Fibroblast of the conjunctiva (primary cell): ENCODE data around the gene NUFIP1.
"Not testable (repeated sequence)": the region's sequence is repeated elsewhere in the genome, so short reads cannot be mapped to it uniquely, and the experiment has no call there.

Experiments used
- DNase-seq: peaks from one replicate; pipeline ENCODE4 v3.0.0-alpha.2; 2010; ENCODE audit warnings: low read depth

NUFIP1 gene

DNA sequence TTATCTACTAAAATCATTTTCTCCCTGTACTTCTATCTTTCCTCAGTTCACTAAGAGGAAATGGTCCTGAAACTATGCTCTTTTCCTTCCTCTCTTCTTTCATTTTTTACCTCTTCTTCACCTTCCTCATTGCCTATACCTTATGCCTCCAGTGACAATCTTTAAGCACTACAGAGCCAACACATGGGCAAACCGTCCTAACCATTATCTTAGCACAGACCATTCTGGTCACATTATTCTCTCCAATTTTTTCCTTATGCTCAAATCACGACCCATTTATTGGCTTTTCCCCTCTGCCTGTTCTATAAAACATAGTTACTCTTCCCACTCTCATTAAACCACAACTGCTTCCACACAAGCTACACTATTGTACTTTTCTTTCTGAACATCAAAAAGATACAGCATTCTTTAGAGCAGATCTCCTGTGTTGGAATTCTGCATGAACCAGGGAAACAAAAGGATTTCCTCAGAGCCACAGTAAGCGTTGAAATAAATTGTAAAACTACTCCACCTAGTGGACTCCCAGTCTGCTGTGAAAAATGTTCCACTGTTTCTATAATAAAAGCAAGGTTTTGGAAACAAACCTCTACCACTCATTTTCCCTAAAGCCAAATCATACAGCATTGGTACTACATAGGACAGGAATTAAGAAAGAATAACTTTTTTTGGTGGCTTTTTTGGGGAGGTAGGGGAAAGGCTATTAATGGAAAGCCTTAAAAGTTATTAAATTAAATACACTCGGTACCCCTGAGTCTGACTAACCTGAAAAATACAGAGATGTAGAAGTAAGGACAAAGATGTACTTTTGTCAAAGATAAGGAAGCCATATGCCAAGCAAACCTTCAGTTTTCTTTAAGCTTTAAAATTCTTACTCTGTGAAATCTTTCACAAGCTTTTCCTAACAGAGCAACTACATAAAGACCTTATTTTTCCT lies 19.5 kb downstream of the NUFIP1 start:
- DNase-seq: peak; percentile 51

DNA sequence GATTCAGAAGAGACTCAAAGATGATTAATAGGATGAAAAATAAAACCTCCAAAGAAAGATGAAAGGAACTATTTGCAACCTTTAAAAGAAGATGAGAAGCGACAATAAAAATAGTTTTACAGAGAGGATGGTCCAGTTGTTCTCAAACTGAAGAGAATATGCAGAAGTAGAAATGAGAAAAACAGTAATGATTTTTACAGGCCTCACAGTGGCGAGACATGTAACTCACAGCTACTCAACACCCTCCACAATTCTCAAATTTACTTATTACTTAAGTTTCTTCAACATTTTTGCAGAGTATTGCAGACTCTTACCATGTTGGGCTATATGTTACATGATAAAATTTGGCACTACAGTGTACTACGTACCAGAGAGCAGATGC lies 20.8 kb downstream of the NUFIP1 start:
- DNase-seq: no peak

DNA sequence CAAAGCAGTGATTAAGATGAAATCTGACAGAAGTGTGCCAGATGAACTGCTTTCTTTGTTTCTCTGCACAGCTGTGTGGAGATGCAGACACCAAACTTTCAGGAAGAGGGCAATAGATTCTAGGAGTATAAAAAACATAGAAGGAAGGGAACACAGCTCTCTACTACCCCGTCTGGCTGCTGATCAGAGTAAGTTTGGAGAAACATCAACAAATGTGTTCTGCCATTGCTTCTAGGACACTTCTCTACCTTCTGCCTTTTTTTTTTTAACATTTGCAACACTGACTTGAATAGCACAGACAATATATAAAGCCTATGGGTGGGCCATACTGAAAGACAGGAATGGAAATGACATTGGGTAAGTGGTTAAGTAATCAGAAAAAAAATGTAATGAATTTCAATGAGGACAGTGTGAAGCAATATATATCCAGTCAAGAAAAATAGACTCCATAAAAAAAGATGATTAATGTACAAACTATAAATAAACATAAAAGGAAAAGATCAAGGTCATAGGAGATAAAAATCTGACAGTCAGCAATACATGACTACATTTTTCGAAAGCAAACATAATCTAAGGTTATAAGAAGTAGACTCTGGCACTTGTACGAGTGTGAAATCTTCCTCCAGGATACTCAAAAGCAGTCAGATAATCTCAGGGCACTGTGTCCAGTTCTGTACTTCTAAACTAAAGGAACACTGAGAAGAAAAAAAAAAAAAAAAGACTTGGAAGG lies 21.4 kb downstream of the NUFIP1 start:
- no peak for DNase-seq

- DNase-seq: no peak
These were observed 27.3 kb downstream of the NUFIP1 start for GRCh38 chr13:44961997-44962396.

GRCh38 chr13:44955406-44955805 lies 33.9 kb downstream of the NUFIP1 start:
- no peak for DNase-seq

- DNase-seq: no peak
These were observed 35.0 kb downstream of the NUFIP1 start for GRCh38 chr13:44954224-44954623.

DNA sequence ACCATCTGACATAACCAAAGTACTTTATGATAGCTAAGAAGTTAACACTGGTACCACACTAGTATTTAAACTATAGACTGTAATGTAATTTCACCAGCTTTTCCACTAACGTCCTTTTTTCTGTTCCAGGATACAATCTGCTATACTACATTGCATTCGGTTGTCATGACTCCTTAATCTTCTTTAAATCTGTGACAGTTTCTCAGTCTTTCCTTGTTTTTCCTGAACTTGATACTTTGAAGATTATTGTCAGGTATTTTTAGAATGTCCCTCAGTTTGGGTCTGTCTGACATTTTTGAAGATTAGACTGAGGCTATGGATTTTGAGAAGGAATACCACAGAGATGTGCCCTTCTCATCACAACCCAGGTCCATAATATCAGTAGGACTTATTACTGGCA lies 36.6 kb downstream of the NUFIP1 start:
- no peak for DNase-seq

- DNase-seq: no peak
These were observed 38.1 kb downstream of the NUFIP1 start for GRCh38 chr13:44951184-44951583.

DNA sequence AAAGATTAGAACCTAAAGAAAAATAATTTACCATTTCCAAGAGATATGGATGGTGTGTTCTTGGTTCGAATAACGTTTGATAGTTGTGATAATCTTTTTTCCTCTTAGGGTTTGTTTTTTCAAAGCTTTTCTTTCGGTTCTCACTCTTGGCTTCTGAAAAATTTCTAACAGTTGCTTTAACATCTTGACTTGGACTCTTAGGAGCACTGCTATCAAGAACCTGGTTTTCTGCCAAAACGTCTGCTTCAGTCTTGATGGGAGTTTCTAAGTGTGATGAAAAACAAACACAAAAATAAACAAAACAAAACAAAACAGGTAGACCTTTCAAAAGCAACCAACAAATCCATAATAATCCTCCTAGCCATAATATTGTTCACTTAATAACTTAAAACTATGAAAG lies 45.9 kb downstream of the NUFIP1 start:
- DNase-seq: not testable (repeated sequence)

DNA sequence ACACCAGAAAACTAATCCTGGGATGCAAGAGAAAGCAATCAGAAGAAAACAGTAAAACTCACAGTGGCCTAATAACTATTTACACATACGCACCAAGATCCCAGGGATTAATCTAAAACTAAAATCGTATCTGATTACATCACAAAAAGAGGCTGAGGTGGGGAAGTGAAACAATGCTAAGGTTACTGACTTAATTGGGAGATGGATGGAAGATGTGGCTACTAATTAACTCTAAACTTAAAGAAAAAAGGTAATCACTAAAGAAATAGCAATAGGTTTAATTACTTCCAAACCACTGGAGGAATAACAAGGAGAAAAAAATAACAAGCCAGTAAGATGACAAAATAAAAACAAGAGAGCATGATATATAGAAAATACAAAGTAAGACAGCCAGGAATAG lies 50.4 kb downstream of the NUFIP1 start:
- DNase-seq: no peak

- DNase-seq: no peak
These were observed 53.0 kb downstream of the NUFIP1 start for GRCh38 chr13:44936246-44936645.

- DNase-seq: no peak
These were observed 54.5 kb downstream of the NUFIP1 start for GRCh38 chr13:44934724-44935123.

GRCh38 chr13:44932850-44933251 lies 56.4 kb downstream of the NUFIP1 start:
- DNase-seq: no peak

GRCh38 chr13:44932171-44932849 lies 57.0 kb downstream of the NUFIP1 start:
- DNase-seq: no peak

- no peak for DNase-seq
These were observed 58.2 kb downstream of the NUFIP1 start for GRCh38 chr13:44930963-44931623.

DNA sequence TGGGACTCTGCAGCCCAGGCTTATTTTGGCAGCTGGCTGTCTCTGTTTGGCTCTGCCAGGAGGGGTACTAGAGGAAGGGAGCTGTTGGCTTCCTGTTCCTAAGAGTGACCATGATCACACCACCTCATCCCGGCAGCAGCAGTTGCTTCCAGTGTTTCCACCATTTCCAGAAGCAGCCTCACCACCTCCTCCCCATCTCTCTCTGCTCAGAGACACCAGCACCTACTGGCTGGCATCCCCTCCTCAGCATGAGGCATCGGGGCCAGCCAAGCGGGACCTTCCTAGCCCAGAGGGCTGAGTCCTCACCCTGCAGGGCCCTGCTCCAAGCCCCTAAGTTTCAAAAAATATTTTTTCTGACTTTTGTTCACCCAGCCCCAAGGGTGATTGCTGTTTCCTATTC lies 59.0 kb downstream of the NUFIP1 start:
- DNase-seq: no peak

GRCh38 chr13:44929692-44930091 lies 59.6 kb downstream of the NUFIP1 start:
- peak; percentile 12 for DNase-seq

GRCh38 chr13:44927968-44928367 lies 61.3 kb downstream of the NUFIP1 start:
- no peak for DNase-seq

DNA sequence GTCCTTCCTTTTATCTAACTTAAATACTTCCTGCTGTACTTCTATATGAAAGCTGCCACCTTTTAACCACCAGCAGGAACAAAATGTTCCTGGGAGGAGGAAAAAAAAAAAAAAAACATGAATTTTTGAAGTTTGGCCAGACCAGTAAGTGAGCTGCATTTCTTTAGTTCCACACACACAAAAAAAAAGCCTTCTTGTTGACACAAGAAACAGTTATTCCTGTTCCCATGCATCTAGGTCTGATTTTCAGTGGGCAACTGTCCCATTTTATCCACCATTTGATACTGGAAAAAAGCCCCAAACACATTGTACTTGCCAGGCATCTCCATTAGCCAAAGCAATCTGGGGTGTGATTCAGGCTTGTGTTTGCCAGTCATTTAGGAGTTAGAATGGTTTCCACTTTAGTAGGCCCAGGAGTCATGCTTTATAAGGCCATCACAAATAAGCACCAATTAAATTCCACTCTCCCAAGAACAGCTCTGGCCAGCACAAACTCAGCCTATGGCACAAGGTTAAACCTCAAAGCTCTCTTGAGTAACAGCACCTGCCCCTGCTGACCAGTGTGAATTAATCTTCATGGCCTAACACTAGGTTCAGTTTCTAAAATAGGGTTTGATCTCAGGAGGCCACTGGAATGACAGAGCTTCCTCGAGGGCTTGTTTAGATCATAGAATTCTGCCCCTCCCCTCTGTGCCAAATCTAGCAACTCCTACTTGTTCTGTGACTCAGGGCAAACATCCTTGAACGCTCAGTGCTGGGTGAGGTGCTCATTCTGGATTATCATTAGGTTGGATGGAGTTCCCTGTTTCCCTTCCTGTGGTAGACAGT lies 67.1 kb downstream of the NUFIP1 start:
- DNase-seq: peak; percentile 94

GRCh38 chr13:44921246-44921877 lies 67.9 kb downstream of the NUFIP1 start:
- DNase-seq: no peak

- DNase-seq: no peak
These were observed 69.3 kb downstream of the NUFIP1 start for GRCh38 chr13:44920013-44920412.
